Thoracic aorta (tissue), 2 donors: ENCODE measurements around the gene DMBX1. TPM values are rescaled to one million over a fixed set of nuclear protein-coding genes. Genes with fewer than 3 reads are reported as not detected.

Experiments used
- ATAC-seq: fragments of 150-250 bp; one replicate; pipeline ENCODE4 v1.8.0; 2017; ENCODE audit warnings: low read depth; ENCODE audit not compliant: insufficient number of reproducible peaks, low FRiP score
- DNase-seq: peaks from one replicate; pipeline ENCODE4 v3.0.0-alpha.2; 2020; ENCODE audit warnings: low spot score
- H3K27ac ChIP-seq, 2 donors: fragments of 200-600 bp; sonication (generic); 1 replicate in 1 of 2; 2 replicates in 1 of 2; pipeline ENCODE4 v1.5.1; 2016; ENCODE audit warnings: mild to moderate bottlenecking in 2 of 2, moderate library complexity in 2 of 2
- H3K27me3 ChIP-seq: fragments of 200-600 bp; sonication (generic); replicated peaks from 2 replicates; pipeline ENCODE4 v1.6.0; 2016; ENCODE audit warnings: mild to moderate bottlenecking; ENCODE audit not compliant: insufficient read depth
- H3K36me3 ChIP-seq: fragments of 200-600 bp; sonication (generic); one replicate; pipeline ENCODE4 v1.5.1; 2016
- H3K4me1 ChIP-seq, 2 donors: fragments of 200-600 bp; sonication (generic); 1 replicate in 1 of 2; 2 replicates in 1 of 2; pipeline versions ENCODE4 v1.5.1 to v1.6.0; 2016; ENCODE audit warnings: low read depth in 2 of 2, mild to moderate bottlenecking in 1 of 2; ENCODE audit not compliant: control insufficient read depth in 1 of 2
- H3K4me3 ChIP-seq: fragments of 200-600 bp; sonication (generic); 2 replicates; pipeline ENCODE4 v1.5.1; 2016; ENCODE audit warnings: mild to moderate bottlenecking
- H3K9me3 ChIP-seq: fragments of 200-600 bp; sonication (generic); 2 replicates; pipeline ENCODE4 v1.5.1; 2016
- total RNA-seq, 2 donors: library from RNA; depleted of rRNA; stranded (reverse); fragments of >200 nt; gene quantifications; one replicate each; pipeline versions ENCODE4 v1.1.0 to v1.2.3, GENCODE V29; 2016
- TF ChIP-seq, protein P1 (sequence below): fragments of 200-600 bp; sonication (generic); IDR thresholded peaks from one replicate; pipeline ENCODE4 v1.5.1; 2019; ENCODE audit warnings: antibody characterized with exemption

The DMBX1 gene
- total RNA-seq, 2 donors from 2014 or later, result not detected

DNA sequence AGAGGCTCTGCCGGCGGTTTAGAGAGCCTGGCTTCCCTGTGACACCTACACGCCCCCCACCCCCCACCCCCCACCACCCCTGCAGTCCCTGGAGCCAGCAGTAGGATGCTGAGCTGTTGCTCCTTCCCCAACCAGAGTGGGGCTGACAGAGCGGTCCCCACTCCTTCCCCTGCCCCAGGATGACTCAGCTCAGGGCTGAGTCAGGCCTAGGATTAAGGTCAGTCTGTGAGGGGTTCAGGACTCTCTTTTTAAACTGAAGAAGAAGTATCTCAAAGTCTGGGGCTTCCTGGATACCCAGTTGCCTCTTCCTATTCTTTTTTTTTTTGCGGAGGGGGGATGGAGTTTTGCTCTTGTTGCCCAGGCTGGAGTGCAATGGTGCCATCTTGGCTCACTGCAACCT is 19.1 kb downstream of the DMBX1 start:
- Histone ChIP-seq H3K9me3 (no peaks in the 10 kb centered on the region), H3K27ac (no peak overlapping the region), H3K27me3 (no peaks in the 10 kb centered on the region), H3K4me1 (no peaks in the 10 kb centered on the region), H3K4me3 (no peak overlapping the region), H3K36me3 (no peaks in the 10 kb centered on the region)
- TF ChIP-seq, protein P1, sequence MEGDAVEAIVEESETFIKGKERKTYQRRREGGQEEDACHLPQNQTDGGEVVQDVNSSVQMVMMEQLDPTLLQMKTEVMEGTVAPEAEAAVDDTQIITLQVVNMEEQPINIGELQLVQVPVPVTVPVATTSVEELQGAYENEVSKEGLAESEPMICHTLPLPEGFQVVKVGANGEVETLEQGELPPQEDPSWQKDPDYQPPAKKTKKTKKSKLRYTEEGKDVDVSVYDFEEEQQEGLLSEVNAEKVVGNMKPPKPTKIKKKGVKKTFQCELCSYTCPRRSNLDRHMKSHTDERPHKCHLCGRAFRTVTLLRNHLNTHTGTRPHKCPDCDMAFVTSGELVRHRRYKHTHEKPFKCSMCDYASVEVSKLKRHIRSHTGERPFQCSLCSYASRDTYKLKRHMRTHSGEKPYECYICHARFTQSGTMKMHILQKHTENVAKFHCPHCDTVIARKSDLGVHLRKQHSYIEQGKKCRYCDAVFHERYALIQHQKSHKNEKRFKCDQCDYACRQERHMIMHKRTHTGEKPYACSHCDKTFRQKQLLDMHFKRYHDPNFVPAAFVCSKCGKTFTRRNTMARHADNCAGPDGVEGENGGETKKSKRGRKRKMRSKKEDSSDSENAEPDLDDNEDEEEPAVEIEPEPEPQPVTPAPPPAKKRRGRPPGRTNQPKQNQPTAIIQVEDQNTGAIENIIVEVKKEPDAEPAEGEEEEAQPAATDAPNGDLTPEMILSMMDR, result no peak
- no peak for ATAC-seq
- DNase-seq, result no peak

DNA sequence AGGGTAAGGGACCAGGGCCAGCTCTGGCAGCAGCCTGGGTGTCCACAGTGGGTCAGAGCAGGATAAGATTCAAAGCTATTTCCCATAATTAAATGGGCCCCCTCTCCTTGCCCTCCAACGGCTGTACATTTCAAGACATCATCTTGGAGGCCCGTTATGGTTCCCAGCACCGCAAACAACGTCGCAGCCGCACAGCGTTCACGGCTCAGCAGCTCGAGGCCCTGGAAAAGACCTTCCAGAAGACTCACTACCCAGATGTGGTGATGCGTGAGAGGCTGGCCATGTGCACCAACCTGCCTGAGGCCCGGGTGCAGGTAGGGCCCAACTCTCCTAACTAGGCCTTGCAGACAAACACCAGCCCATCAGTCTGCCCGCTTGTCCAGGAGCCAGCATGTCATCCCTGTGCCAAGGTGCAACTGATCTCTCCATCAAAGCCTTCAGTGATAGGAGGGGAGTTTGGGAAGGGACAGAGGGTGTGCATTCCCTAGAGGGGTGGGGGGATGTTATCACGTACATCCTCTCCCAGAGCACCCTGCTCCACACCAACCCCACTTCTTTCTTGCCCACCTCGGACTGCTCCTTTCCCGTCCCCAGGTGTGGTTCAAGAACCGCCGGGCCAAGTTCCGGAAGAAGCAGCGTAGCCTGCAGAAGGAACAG is 20.8 kb downstream of the DMBX1 start:
- TF ChIP-seq, protein P1, result no peak
- DNase-seq (no peak), ATAC-seq (no peak)
- Histone ChIP-seq H3K27me3 (no peaks in the 10 kb centered on the region), H3K4me1 (no peaks in the 10 kb centered on the region), H3K27ac (no peak overlapping the region), H3K4me3 (no peak overlapping the region), H3K9me3 (no peaks in the 10 kb centered on the region), H3K36me3 (no peaks in the 10 kb centered on the region)

DNA sequence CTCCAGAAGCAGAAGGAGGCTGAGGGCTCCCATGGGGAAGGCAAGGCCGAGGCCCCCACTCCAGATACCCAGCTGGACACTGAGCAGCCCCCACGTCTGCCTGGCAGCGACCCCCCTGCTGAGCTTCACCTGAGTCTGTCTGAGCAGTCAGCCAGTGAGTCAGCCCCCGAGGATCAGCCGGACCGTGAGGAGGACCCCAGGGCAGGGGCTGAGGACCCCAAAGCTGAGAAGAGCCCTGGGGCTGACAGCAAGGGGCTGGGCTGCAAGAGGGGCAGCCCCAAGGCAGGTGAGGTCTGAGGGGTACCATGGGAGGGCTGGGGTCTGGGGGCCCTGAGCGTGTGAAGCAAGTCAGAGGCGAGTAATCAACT is 21.3 kb downstream of the DMBX1 start:
- Histone ChIP-seq H3K9me3 (no peaks in the 10 kb centered on the region), H3K27me3 (no peaks in the 10 kb centered on the region), H3K27ac (no peak overlapping the region), H3K36me3 (no peaks in the 10 kb centered on the region), H3K4me3 (no peak overlapping the region), H3K4me1 (no peaks in the 10 kb centered on the region)
- TF ChIP-seq, protein P1, result no peak
- no peak for DNase-seq
- no peak for ATAC-seq

DNA sequence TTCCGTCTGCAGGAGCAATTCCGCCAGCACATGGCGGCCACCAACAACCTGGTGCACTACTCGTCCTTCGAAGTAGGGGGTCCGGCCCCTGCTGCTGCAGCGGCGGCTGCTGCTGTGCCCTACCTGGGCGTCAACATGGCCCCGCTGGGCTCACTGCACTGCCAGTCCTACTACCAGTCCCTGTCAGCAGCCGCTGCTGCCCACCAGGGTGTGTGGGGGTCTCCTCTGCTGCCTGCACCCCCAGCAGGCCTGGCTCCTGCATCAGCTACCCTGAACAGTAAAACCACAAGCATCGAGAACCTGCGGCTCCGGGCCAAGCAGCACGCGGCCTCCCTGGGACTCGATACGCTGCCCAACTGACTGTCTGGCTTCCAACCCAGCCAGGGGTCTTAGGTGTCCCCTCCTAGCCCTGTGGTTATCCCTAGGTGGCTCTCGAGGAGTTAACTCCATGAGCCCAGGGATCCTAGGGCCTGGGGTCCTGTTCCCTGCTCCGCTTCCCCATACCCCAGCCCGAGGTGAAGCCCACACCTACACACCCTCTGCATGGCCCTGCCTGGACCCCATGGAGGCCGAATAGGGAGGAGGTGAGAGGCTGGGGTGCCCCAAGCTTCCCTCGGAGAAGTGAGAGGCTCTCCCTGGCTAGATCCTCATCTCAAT is 22.6 kb downstream of the DMBX1 start:
- H3K4me1 ChIP-seq, result no peaks in the 10 kb centered on the region
- ATAC-seq (no peak), DNase-seq (no peak)
- no peaks in the 10 kb centered on the region for H3K9me3 ChIP-seq
- no peaks in the 10 kb centered on the region for H3K36me3 ChIP-seq
- H3K4me3 ChIP-seq, result no peak overlapping the region
- H3K27ac ChIP-seq, result no peak overlapping the region
- TF ChIP-seq, protein P1, result no peak
- no peaks in the 10 kb centered on the region for H3K27me3 ChIP-seq

DNA sequence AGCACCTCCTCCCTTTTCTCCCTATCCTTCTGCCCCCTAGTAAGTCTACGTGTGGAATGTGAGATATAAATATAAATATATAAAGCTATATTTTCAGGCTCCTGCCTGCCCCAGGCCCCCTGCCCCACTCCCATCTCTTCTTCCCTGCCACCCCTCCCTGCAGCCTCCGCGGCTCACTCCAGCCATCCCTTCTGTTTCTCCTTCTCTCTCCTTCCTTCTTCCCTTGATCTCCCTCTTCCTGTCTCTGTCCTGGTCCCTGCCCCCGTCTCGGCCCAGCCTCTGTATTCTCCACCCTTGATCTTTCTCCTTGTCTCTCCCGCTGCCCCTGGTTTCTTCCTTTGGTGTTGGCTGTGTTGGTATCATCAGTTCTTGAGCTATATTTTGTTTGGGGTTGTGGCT is 23.2 kb downstream of the DMBX1 start:
- Histone ChIP-seq H3K27me3 (no peaks in the 10 kb centered on the region), H3K4me3 (no peak overlapping the region), H3K27ac (no peak overlapping the region), H3K9me3 (no peaks in the 10 kb centered on the region), H3K36me3 (no peaks in the 10 kb centered on the region), H3K4me1 (no peaks in the 10 kb centered on the region)
- ATAC-seq (no peak), DNase-seq (no peak)
- TF ChIP-seq, protein P1, result no peak
